HEK293 (cell line): ENCODE measurements around the gene FKBP8.

ENCODE experiments used
- CTCF ChIA-PET: fragments of 350-600 bp; formaldehyde crosslinking; extraction: SDS; loops from one replicate; lab custom pipeline; 2021; ENCODE audit warnings: antibody characterized with exemption; lab: Yijun Ruan, JAX
- POLR2A ChIA-PET: fragments of 300-600 bp; formaldehyde crosslinking; extraction: SDS; loops from one replicate; lab custom pipeline; 2020; ENCODE audit warnings: antibody characterized with exemption, inconsistent platforms; lab: Yijun Ruan, JAX
- H3K27ac ChIP-seq: fragments of 200-500 bp; sonication (Bioruptor generic); 2 replicates; pipeline ENCODE4 v1.5.1; 2014; ENCODE audit warnings: low read depth, low read length, control low read depth, inconsistent platforms; ENCODE audit errors: extremely low read depth
- H3K36me3 ChIP-seq, 2 experiments: fragments of 200-500 bp in 1 of 2; sonication (Bioruptor generic) in 1 of 2; 1 replicate in 1 of 2; 2 replicates in 1 of 2; pipeline ENCODE4 v1.5.1; 2014 to 2017; ENCODE audit warnings: inconsistent platforms in 2 of 2, low read length in 2 of 2; ENCODE audit not compliant: control insufficient read depth in 2 of 2, insufficient read depth in 1 of 2
- H3K4me1 ChIP-seq: fragments of 200-500 bp; sonication (Bioruptor generic); 2 replicates; pipeline ENCODE4 v1.5.1; 2014; ENCODE audit warnings: mild to moderate bottlenecking, low read length, inconsistent platforms; ENCODE audit not compliant: control insufficient read depth, insufficient read depth
- H3K4me3 ChIP-seq: 2 replicates; pipeline ENCODE4 v1.5.1; 2011; ENCODE audit warnings: low read depth, mild to moderate bottlenecking, control low read depth, low read length, moderate library complexity
- H3K9me3 ChIP-seq: fragments of 200-500 bp; sonication (Bioruptor generic); 2 replicates; pipeline ENCODE4 v1.5.1; 2014; ENCODE audit warnings: low read depth, low read length, inconsistent platforms; ENCODE audit not compliant: control insufficient read depth, insufficient read depth
- GLIS1 ChIP-seq: fragments of 450-650 bp; formaldehyde crosslinking; IDR thresholded peaks from 2 replicates; pipeline ENCODE4 v1.5.1; 2016; ENCODE audit warnings: missing biosample characterization, missing genetic modification characterization
- OVOL3 ChIP-seq: fragments of 450-650 bp; formaldehyde crosslinking; IDR thresholded peaks from 2 replicates; pipeline ENCODE4 v1.5.1; 2016; ENCODE audit warnings: missing biosample characterization, missing genetic modification characterization
- ZFP3 ChIP-seq: fragments of 450-650 bp; formaldehyde crosslinking; IDR thresholded peaks from 2 replicates; pipeline ENCODE4 v1.5.1; 2016; ENCODE audit warnings: low read depth, missing biosample characterization, missing genetic modification characterization
- ZIC2 ChIP-seq: fragments of 450-650 bp; formaldehyde crosslinking; IDR thresholded peaks from 2 replicates; pipeline ENCODE4 v1.5.1; 2016; ENCODE audit warnings: missing biosample characterization, missing genetic modification characterization
- ZNF16 ChIP-seq: fragments of 450-650 bp; formaldehyde crosslinking; IDR thresholded peaks from 2 replicates; pipeline ENCODE4 v1.5.1; 2016; ENCODE audit warnings: low read depth, missing biosample characterization, missing genetic modification characterization
- ZNF202 ChIP-seq: fragments of 450-650 bp; formaldehyde crosslinking; IDR thresholded peaks from 2 replicates; pipeline ENCODE4 v1.5.1; 2016; ENCODE audit warnings: missing biosample characterization, missing genetic modification characterization, borderline replicate concordance
- ZNF37A ChIP-seq: fragments of 450-650 bp; IDR thresholded peaks from 2 replicates; pipeline ENCODE4 v1.5.1; 2018; ENCODE audit warnings: missing biosample characterization, missing genetic modification characterization
- ZNF621 ChIP-seq: fragments of 450-650 bp; formaldehyde crosslinking; IDR thresholded peaks from 2 replicates; pipeline ENCODE4 v1.5.1; 2017; ENCODE audit warnings: missing biosample characterization, missing genetic modification characterization
- ZNF654 ChIP-seq: fragments of 450-650 bp; formaldehyde crosslinking; IDR thresholded peaks from 2 replicates; pipeline ENCODE4 v1.5.1; 2016; ENCODE audit warnings: low read depth, missing biosample characterization, missing genetic modification characterization
- ZNF76 ChIP-seq: fragments of 450-650 bp; formaldehyde crosslinking; IDR thresholded peaks from 2 replicates; pipeline ENCODE4; 2016; ENCODE audit warnings: low read depth, missing biosample characterization, missing genetic modification characterization, borderline replicate concordance
- ZSCAN16 ChIP-seq: fragments of 450-650 bp; formaldehyde crosslinking; IDR thresholded peaks from 2 replicates; pipeline ENCODE4 v1.5.1; 2016; ENCODE audit warnings: missing biosample characterization, missing genetic modification characterization
- TF ChIP-seq, protein P1 (sequence below): fragments of 450-650 bp; formaldehyde crosslinking; IDR thresholded peaks from 2 replicates; pipeline ENCODE4 v1.5.1; 2016; ENCODE audit warnings: missing biosample characterization, missing genetic modification characterization
- TF ChIP-seq, protein P2 (sequence below): fragments of 450-650 bp; formaldehyde crosslinking; IDR thresholded peaks from 2 replicates; pipeline ENCODE4 v1.5.1; 2016; ENCODE audit warnings: missing biosample characterization, missing genetic modification characterization
- TF ChIP-seq, protein P3 (sequence below): fragments of 450-650 bp; formaldehyde crosslinking; IDR thresholded peaks from 2 replicates; pipeline ENCODE4 v1.5.1; 2016; ENCODE audit warnings: missing biosample characterization, missing genetic modification characterization
- TF ChIP-seq, protein P4 (sequence below): fragments of 450-650 bp; formaldehyde crosslinking; IDR thresholded peaks from 2 replicates; pipeline ENCODE4 v1.5.1; 2016; ENCODE audit warnings: missing biosample characterization, missing genetic modification characterization
- TF ChIP-seq, protein P5 (sequence below): fragments of 450-650 bp; formaldehyde crosslinking; IDR thresholded peaks from 2 replicates; pipeline ENCODE4 v1.5.1; 2016; ENCODE audit warnings: missing biosample characterization, missing genetic modification characterization
- TF ChIP-seq, protein P6 (sequence below): fragments of 450-650 bp; formaldehyde crosslinking; IDR thresholded peaks from 2 replicates; pipeline ENCODE4 v1.5.1; 2017; ENCODE audit warnings: missing biosample characterization, missing genetic modification characterization

Gene FKBP8

DNA sequence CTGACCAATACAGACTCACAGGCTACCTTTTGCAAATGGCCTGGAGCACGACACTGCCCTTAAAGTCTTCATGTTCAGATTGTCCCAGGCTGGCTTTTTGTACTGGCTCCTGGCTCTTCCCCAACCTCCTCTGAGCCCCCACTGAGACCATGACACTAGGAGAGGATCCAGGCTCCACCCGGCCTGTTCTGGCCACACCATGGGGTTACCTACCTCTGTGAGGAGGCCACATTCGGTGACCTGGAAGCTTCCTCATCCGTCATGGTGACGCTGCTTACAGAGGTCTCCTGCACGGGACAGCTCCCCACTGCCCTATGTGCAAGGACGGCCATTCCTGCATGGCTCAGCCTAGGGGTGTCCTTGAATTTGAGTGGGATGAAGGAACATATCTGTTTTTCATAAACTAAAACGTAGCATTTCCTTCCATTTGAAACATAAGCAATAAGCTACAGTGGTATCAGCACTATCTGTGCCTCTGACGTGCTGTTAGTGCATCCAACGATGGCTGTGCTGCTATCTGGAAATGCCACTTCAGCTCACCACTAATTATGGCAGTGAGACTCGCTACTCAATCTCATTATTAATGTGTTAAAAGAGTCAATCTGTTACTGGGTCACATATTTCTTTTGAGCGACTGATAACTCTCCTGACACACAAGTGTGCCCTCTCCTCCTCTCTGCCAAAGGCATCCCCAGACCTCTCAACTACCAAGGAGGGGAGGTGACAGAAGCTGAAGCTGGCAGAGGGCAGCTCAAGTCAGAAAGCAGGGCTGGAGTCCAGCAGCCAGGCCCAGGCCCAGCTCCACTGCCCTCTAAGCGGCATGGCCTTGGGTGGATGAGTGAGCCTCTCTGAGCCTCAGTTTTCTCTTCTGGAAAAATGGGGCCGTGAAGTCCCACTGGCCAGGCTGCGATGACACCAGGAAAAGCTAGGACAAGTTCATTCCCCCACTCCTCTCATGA is 51.1 kb downstream of the FKBP8 start:
- no peak for TF ChIP-seq OVOL3 (tag by site-specific recombination)
- TF ChIP-seq GLIS1 (tag by site-specific recombination), result peak; percentile 64
- TF ChIP-seq ZIC2 (tag by site-specific recombination), result peak; percentile 70; the same call in 1 of the 2 replicates
- TF ChIP-seq, protein P1, sequence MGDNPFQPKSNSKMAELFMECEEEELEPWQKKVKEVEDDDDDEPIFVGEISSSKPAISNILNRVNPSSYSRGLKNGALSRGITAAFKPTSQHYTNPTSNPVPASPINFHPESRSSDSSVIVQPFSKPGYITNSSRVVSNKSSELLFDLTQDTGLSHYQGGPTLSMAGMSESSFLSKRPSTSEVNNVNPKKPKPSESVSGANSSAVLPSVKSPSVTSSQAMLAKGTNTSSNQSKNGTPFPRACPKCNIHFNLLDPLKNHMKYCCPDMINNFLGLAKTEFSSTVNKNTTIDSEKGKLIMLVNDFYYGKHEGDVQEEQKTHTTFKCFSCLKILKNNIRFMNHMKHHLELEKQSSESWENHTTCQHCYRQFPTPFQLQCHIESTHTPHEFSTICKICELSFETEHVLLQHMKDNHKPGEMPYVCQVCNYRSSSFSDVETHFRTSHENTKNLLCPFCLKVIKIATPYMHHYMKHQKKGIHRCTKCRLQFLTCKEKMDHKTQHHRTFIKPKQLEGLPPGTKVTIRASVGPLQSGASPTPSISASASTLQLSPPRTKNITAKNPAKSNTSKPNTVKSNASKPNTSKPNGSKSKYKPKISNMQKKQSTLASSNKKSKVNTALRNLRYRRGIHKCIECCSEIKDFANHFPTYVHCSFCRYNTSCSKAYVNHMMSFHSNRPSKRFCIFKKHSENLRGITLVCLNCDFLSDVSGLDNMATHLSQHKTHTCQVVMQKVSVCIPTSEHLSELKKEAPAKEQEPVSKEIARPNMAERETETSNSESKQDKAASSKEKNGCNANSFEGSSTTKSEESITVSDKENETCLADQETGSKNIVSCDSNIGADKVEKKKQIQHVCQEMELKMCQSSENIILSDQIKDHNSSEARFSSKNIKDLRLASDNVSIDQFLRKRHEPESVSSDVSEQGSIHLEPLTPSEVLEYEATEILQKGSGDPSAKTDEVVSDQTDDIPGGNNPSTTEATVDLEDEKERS, result no peak
- TF ChIP-seq, protein P2, sequence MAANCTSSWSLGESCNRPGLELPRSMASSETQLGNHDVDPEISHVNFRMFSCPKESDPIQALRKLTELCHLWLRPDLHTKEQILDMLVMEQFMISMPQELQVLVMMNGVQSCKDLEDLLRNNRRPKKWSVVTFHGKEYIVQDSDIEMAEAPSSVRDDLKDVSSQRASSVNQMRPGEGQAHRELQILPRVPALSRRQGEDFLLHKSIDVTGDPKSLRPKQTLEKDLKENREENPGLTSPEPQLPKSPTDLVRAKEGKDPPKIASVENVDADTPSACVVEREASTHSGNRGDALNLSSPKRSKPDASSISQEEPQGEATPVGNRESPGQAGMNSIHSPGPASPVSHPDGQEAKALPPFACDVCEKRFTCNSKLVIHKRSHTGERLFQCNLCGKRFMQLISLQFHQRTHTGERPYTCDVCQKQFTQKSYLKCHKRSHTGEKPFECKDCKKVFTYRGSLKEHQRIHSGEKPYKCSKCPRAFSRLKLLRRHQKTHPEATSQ (tag by site-specific recombination), result no peak
- TF ChIP-seq, protein P3, sequence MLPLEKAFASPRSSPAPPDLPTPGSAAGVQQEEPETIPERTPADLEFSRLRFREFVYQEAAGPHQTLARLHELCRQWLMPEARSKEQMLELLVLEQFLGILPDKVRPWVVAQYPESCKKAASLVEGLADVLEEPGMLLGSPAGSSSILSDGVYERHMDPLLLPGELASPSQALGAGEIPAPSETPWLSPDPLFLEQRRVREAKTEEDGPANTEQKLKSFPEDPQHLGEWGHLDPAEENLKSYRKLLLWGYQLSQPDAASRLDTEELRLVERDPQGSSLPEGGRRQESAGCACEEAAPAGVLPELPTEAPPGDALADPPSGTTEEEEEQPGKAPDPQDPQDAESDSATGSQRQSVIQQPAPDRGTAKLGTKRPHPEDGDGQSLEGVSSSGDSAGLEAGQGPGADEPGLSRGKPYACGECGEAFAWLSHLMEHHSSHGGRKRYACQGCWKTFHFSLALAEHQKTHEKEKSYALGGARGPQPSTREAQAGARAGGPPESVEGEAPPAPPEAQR (tag by site-specific recombination), result no peak
- POLR2A ChIA-PET, result interaction anchor here (0.6 kb wide), 1 partner anchor 65 kb away, joined by 4 read pairs; no protein-coding TSS in a partner anchor
- CTCF ChIA-PET, result interaction anchor here (0.6 to 1.4 kb wide), 7 partner anchors 10 to 1011 kb away, joined by 3 to 5 read pairs (median 4); partner anchors contain the start of gene REX1BD

DNA sequence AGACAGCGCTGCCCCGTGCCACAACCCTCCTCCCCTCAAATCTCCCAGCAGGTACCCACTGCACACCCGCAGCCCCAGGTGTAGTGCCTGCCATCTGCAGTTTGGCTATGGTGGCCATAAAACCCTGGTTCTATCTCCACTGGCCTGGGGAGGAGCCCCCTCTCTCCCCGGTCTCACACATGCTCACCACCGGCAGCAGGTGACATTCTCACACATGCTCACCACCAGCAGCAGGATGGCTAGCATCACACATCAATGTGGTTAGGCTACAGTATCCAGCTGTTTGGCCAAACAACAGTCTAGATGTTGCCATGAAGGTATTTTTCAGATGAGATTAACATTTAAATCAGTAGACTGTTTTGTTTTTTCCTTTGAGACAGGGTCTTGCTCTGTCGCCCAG is 52.6 kb downstream of the FKBP8 start:
- H3K4me1 ChIP-seq, result peaks cover 10% of the 10 kb centered on the region
- H3K9me3 ChIP-seq, result no peaks in the 10 kb centered on the region
- ChIA-PET CTCF (interaction anchor here (0.6 to 1.0 kb wide), 3 partner anchors 9 to 28 kb away, joined by 3 to 5 read pairs (median 4); no protein-coding TSS in a partner anchor), POLR2A (no interaction called here)
- no peaks in the 10 kb centered on the region for H3K36me3 ChIP-seq
- no peak overlapping the region for H3K27ac ChIP-seq
- no peak overlapping the region for H3K4me3 ChIP-seq
- TF ChIP-seq, protein P4, sequence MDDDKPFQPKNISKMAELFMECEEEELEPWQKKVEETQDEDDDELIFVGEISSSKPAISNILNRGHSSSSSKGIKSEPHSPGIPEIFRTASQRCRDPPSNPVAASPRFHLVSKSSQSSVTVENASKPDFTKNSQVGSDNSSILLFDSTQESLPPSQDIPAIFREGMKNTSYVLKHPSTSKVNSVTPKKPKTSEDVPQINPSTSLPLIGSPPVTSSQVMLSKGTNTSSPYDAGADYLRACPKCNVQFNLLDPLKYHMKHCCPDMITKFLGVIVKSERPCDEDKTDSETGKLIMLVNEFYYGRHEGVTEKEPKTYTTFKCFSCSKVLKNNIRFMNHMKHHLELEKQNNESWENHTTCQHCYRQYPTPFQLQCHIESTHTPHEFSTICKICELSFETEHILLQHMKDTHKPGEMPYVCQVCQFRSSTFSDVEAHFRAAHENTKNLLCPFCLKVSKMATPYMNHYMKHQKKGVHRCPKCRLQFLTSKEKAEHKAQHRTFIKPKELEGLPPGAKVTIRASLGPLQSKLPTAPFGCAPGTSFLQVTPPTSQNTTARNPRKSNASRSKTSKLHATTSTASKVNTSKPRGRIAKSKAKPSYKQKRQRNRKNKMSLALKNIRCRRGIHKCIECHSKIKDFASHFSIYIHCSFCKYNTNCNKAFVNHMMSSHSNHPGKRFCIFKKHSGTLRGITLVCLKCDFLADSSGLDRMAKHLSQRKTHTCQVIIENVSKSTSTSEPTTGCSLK (tag by site-specific recombination), result no peak
- no peak for TF ChIP-seq ZNF16 (tag by site-specific recombination)
- no peak for TF ChIP-seq ZSCAN16 (tag by site-specific recombination)
- no peak for TF ChIP-seq ZNF37A (tag by site-specific recombination)
- TF ChIP-seq ZNF202 (tag by site-specific recombination), result no peak
- TF ChIP-seq, protein P5, sequence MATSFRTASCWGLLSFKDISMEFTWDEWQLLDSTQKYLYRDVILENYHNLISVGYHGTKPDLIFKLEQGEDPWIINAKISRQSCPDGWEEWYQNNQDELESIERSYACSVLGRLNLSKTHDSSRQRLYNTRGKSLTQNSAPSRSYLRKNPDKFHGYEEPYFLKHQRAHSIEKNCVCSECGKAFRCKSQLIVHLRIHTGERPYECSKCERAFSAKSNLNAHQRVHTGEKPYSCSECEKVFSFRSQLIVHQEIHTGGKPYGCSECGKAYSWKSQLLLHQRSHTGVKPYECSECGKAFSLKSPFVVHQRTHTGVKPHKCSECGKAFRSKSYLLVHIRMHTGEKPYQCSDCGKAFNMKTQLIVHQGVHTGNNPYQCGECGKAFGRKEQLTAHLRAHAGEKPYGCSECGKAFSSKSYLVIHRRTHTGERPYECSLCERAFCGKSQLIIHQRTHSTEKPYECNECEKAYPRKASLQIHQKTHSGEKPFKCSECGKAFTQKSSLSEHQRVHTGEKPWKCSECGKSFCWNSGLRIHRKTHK (tag by site-specific recombination), result no peak
- TF ChIP-seq ZNF621 (tag by site-specific recombination), result no peak
- no peak for TF ChIP-seq ZFP3 (tag by site-specific recombination)
- TF ChIP-seq ZNF654 (tag by site-specific recombination), result no peak
- TF ChIP-seq, protein P6, sequence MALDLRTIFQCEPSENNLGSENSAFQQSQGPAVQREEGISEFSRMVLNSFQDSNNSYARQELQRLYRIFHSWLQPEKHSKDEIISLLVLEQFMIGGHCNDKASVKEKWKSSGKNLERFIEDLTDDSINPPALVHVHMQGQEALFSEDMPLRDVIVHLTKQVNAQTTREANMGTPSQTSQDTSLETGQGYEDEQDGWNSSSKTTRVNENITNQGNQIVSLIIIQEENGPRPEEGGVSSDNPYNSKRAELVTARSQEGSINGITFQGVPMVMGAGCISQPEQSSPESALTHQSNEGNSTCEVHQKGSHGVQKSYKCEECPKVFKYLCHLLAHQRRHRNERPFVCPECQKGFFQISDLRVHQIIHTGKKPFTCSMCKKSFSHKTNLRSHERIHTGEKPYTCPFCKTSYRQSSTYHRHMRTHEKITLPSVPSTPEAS (tag by site-specific recombination), result no peak
- TF ChIP-seq, protein P1, result no peak
- no peak for TF ChIP-seq ZNF76 (tag by site-specific recombination)

More for the DNA sequence above, 51.1 kb downstream of the FKBP8 start:
- no peaks in the 10 kb centered on the region for H3K9me3 ChIP-seq
- H3K4me3 ChIP-seq, result no peak overlapping the region
- H3K36me3 ChIP-seq, result no peaks in the 10 kb centered on the region
- H3K27ac ChIP-seq, result no peak overlapping the region
- H3K4me1 ChIP-seq, result peaks cover 10% of the 10 kb centered on the region
